SU-DHL-6 (cell line): ENCODE data around the gene REG3A.

Source experiments
- H2AFZ ChIP-seq: fragments of 200-600 bp; sonication (generic); 2 replicates; pipeline ENCODE4 v1.6.1; 2014; ENCODE audit warnings: low read depth, mild to moderate bottlenecking, moderate library complexity, mixed read lengths, antibody characterized with exemption, low read length; ENCODE audit not compliant: severe bottlenecking
- H3F3A ChIP-seq: fragments of 200-600 bp; shearing (Covaris generic); 2 replicates; pipeline ENCODE4 v1.6.0; 2016; ENCODE audit warnings: antibody characterized with exemption, mild to moderate bottlenecking; ENCODE audit not compliant: insufficient read depth
- H3K27ac ChIP-seq: fragments of 200-600 bp; sonication (generic); 2 replicates; pipeline ENCODE4 v1.5.1; 2016; ENCODE audit warnings: low read depth, mild to moderate bottlenecking, low read length, moderate library complexity, mixed read lengths
- H3K27me3 ChIP-seq: fragments of 200-600 bp; sonication (generic), shearing (Covaris generic); 2 replicates; pipeline ENCODE4 v1.6.0; 2014; ENCODE audit warnings: mild to moderate bottlenecking, low read length
- H3K36me3 ChIP-seq: fragments of 200-600 bp; sonication (generic); 2 replicates; pipeline ENCODE4 v1.6.1; 2014; ENCODE audit warnings: mild to moderate bottlenecking, low read length, mixed read lengths
- H3K4me2 ChIP-seq: fragments of 300-600, 200-600 bp; shearing (Covaris generic), sonication (generic); 2 replicates; pipeline ENCODE4 v1.6.0; 2014; ENCODE audit warnings: low read length, low read depth, mild to moderate bottlenecking; ENCODE audit not compliant: poor library complexity, severe bottlenecking
- H3K4me3 ChIP-seq: fragments of 200-600 bp; sonication (generic); 2 replicates; pipeline ENCODE4 v1.5.1; 2014; ENCODE audit warnings: antibody characterized with exemption, low read length, mild to moderate bottlenecking, mixed read lengths; ENCODE audit not compliant: insufficient read depth, poor library complexity, severe bottlenecking
- H3K79me2 ChIP-seq: fragments of 200-600 bp; sonication (generic); 2 replicates; pipeline ENCODE4 v1.6.1; 2014; ENCODE audit warnings: mild to moderate bottlenecking, low read length, moderate library complexity; ENCODE audit not compliant: insufficient read depth
- H3K9ac ChIP-seq: fragments of 200-600 bp; sonication (generic); 2 replicates; pipeline ENCODE4 v1.7.0; 2014; ENCODE audit warnings: mild to moderate bottlenecking, low read length
- H3K9me2 ChIP-seq: fragments of 200-600 bp; sonication (generic); replicated peaks from 2 replicates; pipeline ENCODE4 v1.6.1; 2014; ENCODE audit warnings: low read length; ENCODE audit not compliant: insufficient read depth
- H3K9me3 ChIP-seq: fragments of 200-600 bp; sonication (generic); 2 replicates; pipeline ENCODE4 v1.6.1; 2014; ENCODE audit warnings: low read length, mixed read lengths; ENCODE audit not compliant: insufficient read depth
- H4K20me1 ChIP-seq: fragments of 200-600 bp; sonication (generic); 2 replicates; pipeline ENCODE4 v1.6.1; 2014; ENCODE audit warnings: low read depth, mild to moderate bottlenecking, antibody characterized with exemption, low read length, moderate library complexity, mixed read lengths
- EZH2phosphoT487 ChIP-seq: fragments of 200-600 bp; sonication (generic), shearing (Covaris generic); conservative IDR thresholded peaks from 2 replicates; pipeline ENCODE4 v1.6.1; 2018; ENCODE audit warnings: mild to moderate bottlenecking, antibody characterized with exemption, low read length, moderate library complexity, mixed read lengths
- TF ChIP-seq, protein P1 (sequence below): fragments of 200-600 bp; sonication (generic); IDR thresholded peaks from one replicate; pipeline ENCODE4 v1.5.1; 2017; ENCODE audit warnings: antibody characterized with exemption, mild to moderate bottlenecking, low read length, moderate library complexity; ENCODE audit not compliant: insufficient read depth, poor library complexity, severe bottlenecking

REG3A gene

DNA sequence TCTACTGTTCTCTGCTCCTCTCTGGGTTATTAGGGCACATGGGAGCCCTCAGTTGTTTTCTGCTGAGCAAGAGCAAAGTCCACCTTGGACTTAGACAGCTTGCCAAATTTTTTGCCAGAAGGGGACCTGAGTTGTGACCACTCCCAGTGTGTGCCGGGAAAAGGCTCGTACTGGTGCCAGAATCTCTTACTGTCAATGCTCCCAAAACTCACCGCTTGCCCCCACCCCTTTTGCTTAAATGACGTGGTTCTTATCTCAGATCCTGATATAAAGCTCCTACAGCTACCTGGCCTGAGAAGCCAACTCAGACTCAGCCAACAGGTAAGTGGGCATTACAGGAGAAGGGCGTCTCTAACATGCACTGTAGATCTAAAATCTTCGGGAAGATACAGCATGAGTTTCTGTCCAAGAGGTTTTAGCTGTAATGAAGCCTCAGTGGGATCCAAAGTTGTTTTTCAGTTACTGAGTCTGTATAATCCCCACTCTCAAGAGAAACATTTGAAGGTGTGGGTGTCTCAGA lies 39.3 kb downstream of the REG3A start, which contains the start of gene REG1A:
Gene REG1A (plus strand): TSS at position 295 of the 520 bp plus-strand sequence. CDS start 374 bp downstream, outside the sequence.
- Histone ChIP-seq H3K4me3 (no peak within 1 kb of the TSS), H3K27me3 (no peaks in the 10 kb centered on the region), H3K36me3 (no peaks in the 10 kb centered on the region), H3K27ac (no peak within 1 kb of the TSS), H3F3A (no peaks in the 10 kb centered on the region), H3K9me3 (no peaks in the 10 kb centered on the region), H2AFZ (no peak within 1 kb of the TSS), H3K79me2 (no peaks in the 10 kb centered on the region), H3K9ac (no peak within 1 kb of the TSS), H4K20me1 (no peaks in the 10 kb centered on the region), H3K9me2 (no peaks in the 10 kb centered on the region), H3K4me2 (no peak within 1 kb of the TSS)
- TF ChIP-seq, protein P1, sequence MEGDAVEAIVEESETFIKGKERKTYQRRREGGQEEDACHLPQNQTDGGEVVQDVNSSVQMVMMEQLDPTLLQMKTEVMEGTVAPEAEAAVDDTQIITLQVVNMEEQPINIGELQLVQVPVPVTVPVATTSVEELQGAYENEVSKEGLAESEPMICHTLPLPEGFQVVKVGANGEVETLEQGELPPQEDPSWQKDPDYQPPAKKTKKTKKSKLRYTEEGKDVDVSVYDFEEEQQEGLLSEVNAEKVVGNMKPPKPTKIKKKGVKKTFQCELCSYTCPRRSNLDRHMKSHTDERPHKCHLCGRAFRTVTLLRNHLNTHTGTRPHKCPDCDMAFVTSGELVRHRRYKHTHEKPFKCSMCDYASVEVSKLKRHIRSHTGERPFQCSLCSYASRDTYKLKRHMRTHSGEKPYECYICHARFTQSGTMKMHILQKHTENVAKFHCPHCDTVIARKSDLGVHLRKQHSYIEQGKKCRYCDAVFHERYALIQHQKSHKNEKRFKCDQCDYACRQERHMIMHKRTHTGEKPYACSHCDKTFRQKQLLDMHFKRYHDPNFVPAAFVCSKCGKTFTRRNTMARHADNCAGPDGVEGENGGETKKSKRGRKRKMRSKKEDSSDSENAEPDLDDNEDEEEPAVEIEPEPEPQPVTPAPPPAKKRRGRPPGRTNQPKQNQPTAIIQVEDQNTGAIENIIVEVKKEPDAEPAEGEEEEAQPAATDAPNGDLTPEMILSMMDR = no peak
- TF ChIP-seq EZH2phosphoT487 = no peak

GRCh38 chr2:79116997-79117928 lies 42.3 kb downstream of the REG3A start:
- Histone ChIP-seq H3K36me3 (no peaks in the 10 kb centered on the region), H3K9me3 (no peaks in the 10 kb centered on the region), H3K9me2 (no peaks in the 10 kb centered on the region), H4K20me1 (no peaks in the 10 kb centered on the region), H3K9ac (no peak overlapping the region), H3K27me3 (no peaks in the 10 kb centered on the region), H3K4me3 (no peak overlapping the region), H3F3A (no peaks in the 10 kb centered on the region), H3K79me2 (no peaks in the 10 kb centered on the region), H3K4me2 (no peak overlapping the region), H2AFZ (no peak overlapping the region), H3K27ac (no peak overlapping the region)
- no peak for TF ChIP-seq EZH2phosphoT487
- TF ChIP-seq, protein P1 = no peak

GRCh38 chr2:79114797-79115494 lies 44.6 kb downstream of the REG3A start:
- Histone ChIP-seq H3K27me3 (no peaks in the 10 kb centered on the region), H3K4me2 (no peak overlapping the region), H3K36me3 (no peaks in the 10 kb centered on the region), H2AFZ (no peak overlapping the region), H3K9me2 (no peaks in the 10 kb centered on the region), H3K79me2 (no peaks in the 10 kb centered on the region), H3K27ac (no peak overlapping the region), H4K20me1 (no peaks in the 10 kb centered on the region), H3K4me3 (no peak overlapping the region), H3K9me3 (no peaks in the 10 kb centered on the region), H3K9ac (no peak overlapping the region), H3F3A (no peaks in the 10 kb centered on the region)
- TF ChIP-seq, protein P1 = no peak
- no peak for TF ChIP-seq EZH2phosphoT487
